Heart right ventricle (tissue), 16 donors: Measurements from ENCODE around the gene SAA4. TPM values are rescaled to one million over a fixed set of nuclear protein-coding genes. Genes with fewer than 3 reads are reported as not detected.

ENCODE experiments used
- ATAC-seq, 8 donors: fragments of 200-7000 bp; cut with Tn5 transposase; one replicate each; pipeline ENCODE4 v1.9.1; 2020; ENCODE audit warnings: mild to moderate bottlenecking in 8 of 8, moderate library complexity in 8 of 8, moderate number of reproducible peaks in 1 of 8
- DNase-seq, 2 donors: peaks; one replicate each; pipeline ENCODE4 v3.0.0-alpha.2; 2020
- H3K27ac ChIP-seq, 10 donors: fragments of 200-600 bp; sonication (generic) in 2 of 10; one replicate each; pipeline versions ENCODE4 v1.5.0 to v1.8.0; 2020 to 2022; ENCODE audit warnings: mild to moderate bottlenecking in 3 of 10
- H3K27me3 ChIP-seq, 7 donors: fragments of 200-600 bp; one replicate each; pipeline ENCODE4 v1.8.0; 2021 to 2022; ENCODE audit warnings: mild to moderate bottlenecking in 2 of 7
- H3K36me3 ChIP-seq, 9 donors: fragments of 200-600 bp; sonication (generic) in 1 of 9; one replicate each; pipeline versions ENCODE4 v1.5.0 to v1.8.0; 2020 to 2022; ENCODE audit warnings: mild to moderate bottlenecking in 2 of 9
- H3K4me1 ChIP-seq, 9 donors: fragments of 200-600 bp; sonication (generic) in 1 of 9; one replicate each; pipeline versions ENCODE4 v1.5.0 to v1.8.0; 2020 to 2022; ENCODE audit warnings: mild to moderate bottlenecking in 4 of 9
- H3K4me3 ChIP-seq, 10 donors: fragments of 200-600 bp; sonication (generic) in 2 of 10; one replicate each; pipeline versions ENCODE4 v1.5.0 to v1.8.0; 2020 to 2022; ENCODE audit warnings: mild to moderate bottlenecking in 7 of 10, moderate library complexity in 2 of 10
- H3K9me3 ChIP-seq, 11 donors: fragments of 200-600 bp in 10 of 11; sonication (generic) in 2 of 11; one replicate each; pipeline versions ENCODE4 v1.5.0 to v1.8.0; 2013 to 2022; ENCODE audit warnings: mild to moderate bottlenecking in 2 of 11, control low read depth in 1 of 11, moderate library complexity in 1 of 11
- CTCF ChIP-seq, 9 donors: fragments of 200-600 bp; sonication (generic) in 2 of 9; IDR thresholded peaks; one replicate each; pipeline versions ENCODE4 v1.5.0 to v1.8.0; 2021 to 2022; ENCODE audit warnings: antibody characterized with exemption in 9 of 9, mild to moderate bottlenecking in 5 of 9, moderate library complexity in 1 of 9
- WGBS, 2 donors: extraction: QIAGEN DNeasy Blood & Tissue Kit; methylation state at CpG; one replicate each; pipeline ENCODE4 v1.1.7; 2013; ENCODE audit warnings: inconsistent platforms in 1 of 2; 5-methylcytosine and 5-hydroxymethylcytosine counted together
- intact Hi-C, 10 donors: fragments of 100-400 bp; cut with DNase I; formaldehyde crosslinking; loops; one replicate each; pipeline versions ENCODE4 v1.11.1 to v1.14.2; 2022
- polyA plus RNA-seq, 2 donors: library from polyadenylated mRNA; stranded (reverse); fragments of 200-250 nt; gene quantifications; one replicate each; pipeline ENCODE4 v1.2.3, GENCODE V29; 2013
- total RNA-seq, 10 donors: library from RNA; stranded (reverse); fragmentation: NEBNext Ultra II Directional in 3 of 10; extraction: Animal tissue kit (Norgen Biotek cat#: 25700) in 3 of 10; gene quantifications; one replicate each; pipeline versions ENCODE4 v1.2.1 to v1.2.4, GENCODE V29; 2021 to 2023
- donor health status: Arrhythmogenic right ventricular cardiomyopathy.
- donor health status: ischemic (EF 13 %, LVEDD 7.1; RV severe dilation, severe dysfunction).
- donor health status: healthy with polysubstance abuse.
- donor health status: DM: no; HTN: yes; CAD: no.
- donor health status: DM: no; HTN: no; CAD: no.
- donor health status: ischemic (EF 25% LVEDD 6.9; RV normal size, moderate dysfunction).
- donor health status: ischemic (EF 25% LVEDD 5.7; RV mildly dilated, moderate dysfunction).
- donor health status: healthy.
- donor health status: DM: yes; HTN: yes; CAD: no.
- donor health status: Ischemic cardiomyopathy.
- donor health status: ischemic (EF 35%, LVEDD 5.7; RV mildly dilated, moderate dysfunction).
- donor health status: nonischemic (EF 11% LVEDD 7.7; RV severe dilation, severe dysfunction).
- donor health status: DM: yes; HTN: yes; CAD: no.
- donor health status: PGD.
- donor health status: ischemic (EF 29% LVEDD 5.4; RV normal size, mild dysfunction).
- donor health status: nonischemic (EF 23%, LVEDD 6.1; RV moderate dilation, normal function).

The SAA4 gene
- total and polyA plus RNA-seq, 12 donors, result not detected

- intact Hi-C loops, result no loop called here
- Histone ChIP-seq H3K27me3 (peaks cover 0 to 3% (median 0%) of the 10 kb centered on the region in 7 donors), H3K9me3 (no peaks in the 10 kb centered on the region), H3K27ac (no peak overlapping the region), H3K4me3 (no peak overlapping the region), H3K4me1 (peaks cover 0 to 7% (median 0%) of the 10 kb centered on the region in 9 donors), H3K36me3 (no peaks in the 10 kb centered on the region)
- no peak for TF ChIP-seq CTCF (IDR thresholded peaks at IDR 0.05)
- ATAC-seq (no peak), DNase-seq (no peak)
- whole genome bisulfite sequencing, 2 donors, result 96% methylated on average over 14 of the region's 14 CpGs
Measured at GRCh38 chr11:18261721-18262120, 25.1 kb upstream of the SAA4 start.

- no peaks in the 10 kb centered on the region for H3K4me1 ChIP-seq
- H3K27ac ChIP-seq, result no peak overlapping the region
- H3K27me3 ChIP-seq, result peaks cover 0 to 3% (median 0%) of the 10 kb centered on the region in 7 donors
- TF ChIP-seq CTCF (IDR thresholded peaks at IDR 0.05), result no peak
- intact Hi-C loops, result no loop called here
- H3K4me3 ChIP-seq, result no peak overlapping the region
- no peaks in the 10 kb centered on the region for H3K9me3 ChIP-seq
- no peaks in the 10 kb centered on the region for H3K36me3 ChIP-seq
- no peak for DNase-seq
- no peak for ATAC-seq
Measured at GRCh38 chr11:18259259-18259658, 22.7 kb upstream of the SAA4 start.

DNA sequence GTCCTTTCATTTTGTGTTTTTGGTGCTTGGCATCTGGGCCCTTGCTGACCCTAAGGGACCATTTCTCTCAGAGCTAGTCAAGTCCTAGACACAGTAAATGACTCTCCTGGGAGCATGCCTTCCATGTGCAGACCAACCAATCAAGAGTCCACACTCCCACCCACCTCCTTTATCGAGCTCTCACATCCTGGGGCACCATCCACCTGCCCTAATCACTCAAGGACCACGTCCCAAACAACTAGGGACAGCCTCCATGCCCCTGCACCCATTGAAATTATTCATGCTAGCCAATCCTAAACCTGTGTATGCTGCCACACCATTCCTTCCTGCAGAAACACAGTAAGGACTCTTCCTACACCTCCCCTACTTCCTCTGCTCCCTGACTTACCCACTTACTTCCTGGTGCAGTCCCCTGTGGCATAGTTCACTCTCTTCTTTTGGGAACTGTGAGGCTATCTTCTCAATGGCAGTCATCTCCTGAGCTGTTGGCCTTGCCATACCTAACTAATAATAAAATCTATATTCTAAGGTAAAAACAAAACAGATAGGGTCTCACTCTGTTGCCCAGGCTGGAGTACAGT lies 18.3 kb upstream of the SAA4 start:
- intact Hi-C loops, result no loop called here
- TF ChIP-seq CTCF (IDR thresholded peaks at IDR 0.05), result no peak
- no peaks in the 10 kb centered on the region for H3K4me1 ChIP-seq

DNA sequence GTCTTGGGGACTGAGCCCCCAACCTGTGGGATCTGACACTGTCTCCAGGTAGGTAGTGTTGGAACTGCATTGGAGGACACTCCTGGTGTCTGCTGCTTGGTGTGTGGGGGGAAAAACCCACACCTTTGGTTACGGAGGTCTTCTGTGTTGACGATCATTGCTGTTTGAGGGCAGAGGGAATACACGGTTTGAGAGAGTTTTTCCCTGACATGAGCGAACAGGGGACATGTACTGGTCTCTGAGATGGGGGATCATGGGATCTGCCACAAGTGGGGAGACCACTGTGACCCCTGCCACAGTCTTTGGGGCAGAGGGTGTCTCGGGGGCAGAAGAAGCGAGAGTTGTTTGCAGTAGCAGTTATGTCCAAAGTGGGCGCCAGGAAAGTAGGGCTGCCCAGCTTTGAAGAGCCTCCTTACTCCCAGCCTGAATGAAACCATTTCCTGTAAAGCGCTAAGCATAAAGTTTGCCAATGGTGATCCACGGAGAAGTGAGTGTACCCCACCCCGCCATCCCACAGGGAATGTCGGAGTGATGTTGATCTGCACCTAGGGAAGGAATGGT lies 17.3 kb upstream of the SAA4 start:
- H3K4me3 ChIP-seq, result no peak overlapping the region
- intact Hi-C loops, result no loop called here
- H3K27ac ChIP-seq, result no peak overlapping the region
- no peak for ATAC-seq
- H3K27me3 ChIP-seq, result peaks cover 0 to 12% (median 0%) of the 10 kb centered on the region in 7 donors
- TF ChIP-seq CTCF (IDR thresholded peaks at IDR 0.05), result no peak
- H3K9me3 ChIP-seq, result no peaks in the 10 kb centered on the region
- no peaks in the 10 kb centered on the region for H3K36me3 ChIP-seq
- no peaks in the 10 kb centered on the region for H3K4me1 ChIP-seq
- DNase-seq, result no peak
- 82 to 85% methylated on average over 11 of the region's 11 CpGs for WGBS, 2 donors

More for the DNA sequence above, 18.3 kb upstream of the SAA4 start:
- ATAC-seq, result no peak
- WGBS, 2 donors, result 58 to 64% methylated on average over 2 of the region's 2 CpGs
- Histone ChIP-seq H3K27ac (no peak overlapping the region), H3K27me3 (peaks cover 0 to 7% (median 0%) of the 10 kb centered on the region in 7 donors), H3K36me3 (no peaks in the 10 kb centered on the region), H3K9me3 (no peaks in the 10 kb centered on the region), H3K4me3 (no peak overlapping the region)
- DNase-seq, result no peak
